ENCODE results near the gene TNFRSF21.
"Not testable (repeated sequence)": the region's sequence is repeated elsewhere in the genome, so short reads cannot be mapped to it uniquely, and the experiment has no call there.

TNFRSF21 gene

GRCh38 chr6:47321577-47321976 lies 11.9 kb upstream of the TNFRSF21 start:
- DNase-seq: no peak

GRCh38 chr6:47319867-47320266 lies 10.2 kb upstream of the TNFRSF21 start:
- no peak for DNase-seq

- DNase-seq: no peak
These were observed 9.7 kb upstream of the TNFRSF21 start for GRCh38 chr6:47319382-47319781.

GRCh38 chr6:47318236-47318989 lies 8.7 kb upstream of the TNFRSF21 start:
- no peak for DNase-seq

- not testable (repeated sequence) for DNase-seq
These were observed 5.5 kb upstream of the TNFRSF21 start for GRCh38 chr6:47315181-47315580.

GRCh38 chr6:47310131-47310480 lies 401 bp upstream of the TNFRSF21 start:
- no peak for DNase-seq

- DNase-seq: peak; percentile 13 to 45 (median 36)
These were observed 984 bp downstream of the TNFRSF21 start for GRCh38 chr6:47308552-47309290.

GRCh38 chr6:47308198-47308517 lies 1.5 kb downstream of the TNFRSF21 start:
- peak; percentile 32 to 65 (median 60) for DNase-seq

- no peak for DNase-seq
These were observed 2.1 kb downstream of the TNFRSF21 start for GRCh38 chr6:47307362-47308197.

GRCh38 chr6:47306887-47307286 lies 2.8 kb downstream of the TNFRSF21 start:
- DNase-seq: no peak

GRCh38 chr6:47303861-47304260 lies 5.8 kb downstream of the TNFRSF21 start:
- DNase-seq: no peak

GRCh38 chr6:47303342-47303741 lies 6.4 kb downstream of the TNFRSF21 start:
- DNase-seq: no peak

GRCh38 chr6:47302043-47302442 lies 7.7 kb downstream of the TNFRSF21 start:
- no peak for DNase-seq

- DNase-seq: peak in 2 of 4 experiments; percentile 9 to 10
These were observed 8.3 kb downstream of the TNFRSF21 start for GRCh38 chr6:47301441-47301840.

- DNase-seq: no peak
These were observed 9.3 kb downstream of the TNFRSF21 start for GRCh38 chr6:47300417-47300816.

- DNase-seq: no peak
These were observed 9.7 kb downstream of the TNFRSF21 start for GRCh38 chr6:47299965-47300364.

- DNase-seq: no peak
These were observed 11.2 kb downstream of the TNFRSF21 start for GRCh38 chr6:47298475-47298874.

- no peak for DNase-seq
These were observed 14.7 kb downstream of the TNFRSF21 start for GRCh38 chr6:47294990-47295389.

- DNase-seq: no peak
These were observed 16.8 kb downstream of the TNFRSF21 start for GRCh38 chr6:47292944-47293343.

- no peak for DNase-seq
These were observed 17.7 kb downstream of the TNFRSF21 start for GRCh38 chr6:47292027-47292426.

GRCh38 chr6:47290124-47290834 lies 19.4 kb downstream of the TNFRSF21 start:
- no peak for DNase-seq

- no peak for DNase-seq
These were observed 21.2 kb downstream of the TNFRSF21 start for GRCh38 chr6:47288267-47289090.

All from suppressor macrophage (primary cell).